Liver (tissue), 9 donors: ENCODE data around the gene HOXA3. TPM values are rescaled to one million over a fixed set of nuclear protein-coding genes. Genes with fewer than 3 reads are reported as not detected.

Source experiments
- DNase-seq: peaks from one replicate; pipeline ENCODE4 v3.0.0-alpha.2; 2017; ENCODE audit warnings: low spot score
- H3K27ac ChIP-seq, 2 donors: one replicate each; pipeline ENCODE4 v1.7.0; 2013; ENCODE audit warnings: inconsistent platforms in 2 of 2, low read length in 2 of 2, control low read depth in 1 of 2, low read depth in 1 of 2, mild to moderate bottlenecking in 1 of 2
- H3K27me3 ChIP-seq, 4 donors: one replicate each; pipeline versions ENCODE4 v1.6.1 to v1.7.0; 2013; ENCODE audit warnings: low read length in 3 of 4, inconsistent platforms in 1 of 4, mild to moderate bottlenecking in 1 of 4, moderate library complexity in 1 of 4; ENCODE audit not compliant: control insufficient read depth in 4 of 4, insufficient read depth in 4 of 4
- H3K36me3 ChIP-seq, 4 donors: one replicate each; pipeline versions ENCODE4 v1.6.1 to v1.7.0; 2013; ENCODE audit warnings: low read length in 3 of 4, mild to moderate bottlenecking in 3 of 4, low read depth in 1 of 4, moderate library complexity in 1 of 4; ENCODE audit not compliant: control insufficient read depth in 4 of 4, insufficient read depth in 3 of 4
- H3K4me1 ChIP-seq, 4 donors: one replicate each; pipeline versions ENCODE4 v1.6.1 to v1.7.0; 2013; ENCODE audit warnings: low read length in 3 of 4, mild to moderate bottlenecking in 3 of 4, moderate library complexity in 1 of 4; ENCODE audit not compliant: control insufficient read depth in 4 of 4, insufficient read depth in 4 of 4
- H3K4me3 ChIP-seq, 3 donors: one replicate each; pipeline versions ENCODE4 v1.6.1 to v1.7.0; 2013; ENCODE audit warnings: low read length in 3 of 3, control low read depth in 1 of 3, low read depth in 1 of 3, mild to moderate bottlenecking in 1 of 3
- H3K9ac ChIP-seq, 2 donors: one replicate each; pipeline ENCODE4 v1.7.0; 2013; ENCODE audit warnings: low read length in 2 of 2, mild to moderate bottlenecking in 2 of 2, moderate library complexity in 2 of 2, control low read depth in 1 of 2, low read depth in 1 of 2
- H3K9me3 ChIP-seq, 4 donors: one replicate each; pipeline versions ENCODE4 v1.6.1 to v1.7.0; 2013; ENCODE audit warnings: low read length in 3 of 4; ENCODE audit not compliant: control insufficient read depth in 4 of 4
- ATF3 ChIP-seq: IDR thresholded peaks from 2 replicates; pipeline ENCODE4 v1.6.1; 2016; ENCODE audit warnings: antibody characterized with exemption
- CTCF ChIP-seq: fragments of 150-350 bp; IDR thresholded peaks from 2 replicates; pipeline ENCODE4 v1.5.1; 2017; ENCODE audit warnings: improper control_type of control experiment, low read depth, low read length; ENCODE audit not compliant: missing input control
- EGR1 ChIP-seq, 2 donors: IDR thresholded peaks; 2 replicates each; pipeline ENCODE4 v1.6.1; 2016 to 2018; ENCODE audit warnings: antibody characterized with exemption in 2 of 2, low read depth in 2 of 2
- FOXA1 ChIP-seq: IDR thresholded peaks from 2 replicates; pipeline ENCODE4 v1.6.1; 2016; ENCODE audit warnings: antibody characterized with exemption
- FOXA2 ChIP-seq: IDR thresholded peaks from 2 replicates; pipeline ENCODE4 v1.6.1; 2016; ENCODE audit warnings: antibody characterized with exemption
- GABPA ChIP-seq, 2 donors: IDR thresholded peaks in 1 of 2; conservative IDR thresholded peaks in 1 of 2; 2 replicates each; pipeline ENCODE4 v1.6.1; 2016; ENCODE audit warnings: antibody characterized with exemption in 2 of 2, mild to moderate bottlenecking in 1 of 2, moderate library complexity in 1 of 2
- HNF4A ChIP-seq, 2 donors: conservative IDR thresholded peaks; 2 replicates each; pipeline ENCODE4 v1.6.1; 2016; ENCODE audit warnings: antibody characterized with exemption in 2 of 2, mild to moderate bottlenecking in 2 of 2
- HNF4G ChIP-seq: IDR thresholded peaks from 2 replicates; pipeline ENCODE4 v1.6.1; 2016; ENCODE audit warnings: antibody characterized with exemption
- JUND ChIP-seq, 2 donors: IDR thresholded peaks; 2 replicates each; pipeline ENCODE4 v1.6.1; 2016; ENCODE audit warnings: antibody characterized with exemption in 2 of 2
- MAX ChIP-seq: IDR thresholded peaks from 2 replicates; pipeline ENCODE4 v1.6.1; 2016; ENCODE audit warnings: antibody characterized with exemption
- NR2F2 ChIP-seq: IDR thresholded peaks from 2 replicates; pipeline ENCODE4 v1.6.1; 2016; ENCODE audit warnings: antibody characterized with exemption
- RAD21 ChIP-seq, 2 donors: IDR thresholded peaks; 2 replicates each; pipeline ENCODE4 v1.6.1; 2016; ENCODE audit warnings: antibody characterized with exemption in 2 of 2, mild to moderate bottlenecking in 2 of 2
- REST ChIP-seq: IDR thresholded peaks from 2 replicates; pipeline ENCODE4 v1.6.1; 2016; ENCODE audit warnings: antibody characterized with exemption, mild to moderate bottlenecking
- RXRA ChIP-seq, 2 donors: IDR thresholded peaks; 2 replicates each; pipeline ENCODE4 v1.6.1; 2017 to 2018; ENCODE audit warnings: antibody characterized with exemption in 2 of 2, mild to moderate bottlenecking in 1 of 2
- SP1 ChIP-seq: IDR thresholded peaks from 2 replicates; pipeline ENCODE4 v1.6.1; 2018; ENCODE audit warnings: antibody characterized with exemption, mild to moderate bottlenecking
- TAF1 ChIP-seq: conservative IDR thresholded peaks from 2 replicates; pipeline ENCODE4 v1.6.1; 2016; ENCODE audit warnings: antibody characterized with exemption, mild to moderate bottlenecking
- YY1 ChIP-seq: IDR thresholded peaks from 2 replicates; pipeline ENCODE4 v1.6.1; 2016; ENCODE audit warnings: antibody characterized with exemption, mild to moderate bottlenecking
- ZBTB33 ChIP-seq: IDR thresholded peaks from 2 replicates; pipeline ENCODE4 v1.6.1; 2016; ENCODE audit warnings: antibody characterized with exemption
- WGBS: extraction: QIAGEN DNeasy Blood & Tissue Kit; methylation state at CpG from one replicate; pipeline ENCODE4 v1.1.7; 2013; 5-methylcytosine and 5-hydroxymethylcytosine counted together
- polyA plus RNA-seq, 2 donors: library from polyadenylated mRNA; stranded (reverse) in 1 of 2; unstranded in 1 of 2; fragments of 200-250 nt in 1 of 2; fragments of >200 nt in 1 of 2; fragmentation: Nextera tagmentation in 1 of 2; extraction: Ambion mirVana in 1 of 2; gene quantifications; one replicate each; pipeline versions ENCODE4 v1.2.1 to v1.2.3, GENCODE V29; 2013 to 2015
- total RNA-seq, 2 donors: library from RNA; depleted of rRNA; stranded (reverse); fragments of >200 nt; gene quantifications; one replicate each; pipeline ENCODE4 v1.2.3, GENCODE V29; 2014
- donor health status: healthy.
- donor health status: healthy.
- donor health status: healthy.
- donor health status: healthy.
- donor health status: healthy.

Gene HOXA3
- total and polyA plus RNA-seq, 4 donors, result 0.11 to 0.28 (median 0.20) TPM

- TF ChIP-seq CTCF, result no peak
Observed at GRCh38 chr7:27161721-27162560, 9.6 kb upstream of the HOXA3 start (continued).

GRCh38 chr7:27161214-27161720 lies 8.9 kb upstream of the HOXA3 start:
- Histone ChIP-seq H3K9ac (no peak overlapping the region), H3K4me3 (peak overlapping the region; percentile 47 to 72 (median 71))

More at GRCh38 chr7:27161214-27161720, 8.9 kb upstream of the HOXA3 start:
- Histone ChIP-seq H3K9me3 (peaks cover 0 to 10% (median 0%) of the 10 kb centered on the region in 4 donors), H3K27me3 (peaks cover 9 to 51% (median 19%) of the 10 kb centered on the region in 4 donors), H3K4me1 (peaks cover 9 to 24% (median 10%) of the 10 kb centered on the region in 4 donors), H3K36me3 (no peaks in the 10 kb centered on the region), H3K27ac (no peak overlapping the region)
- no peak for TF ChIP-seq CTCF
- TF ChIP-seq RXRA (IDR thresholded peaks at IDR 0.05), result no peak
- no peak for TF ChIP-seq HNF4G
- no peak for TF ChIP-seq ZBTB33
- TF ChIP-seq HNF4A (conservative IDR thresholded peaks at IDR 0.05), result no peak
- no peak for TF ChIP-seq ATF3
- no peak for TF ChIP-seq TAF1
- TF ChIP-seq GABPA (IDR thresholded peaks at IDR 0.05 in 1 of 2, conservative IDR thresholded peaks at IDR 0.05 in 1 of 2), result no peak
- no peak for TF ChIP-seq NR2F2
- TF ChIP-seq MAX, result no peak
- TF ChIP-seq SP1, result no peak
- TF ChIP-seq REST, result no peak
- no peak for TF ChIP-seq JUND (IDR thresholded peaks at IDR 0.05)
- TF ChIP-seq RAD21 (IDR thresholded peaks at IDR 0.05), result no peak
- no peak for TF ChIP-seq EGR1 (IDR thresholded peaks at IDR 0.05; ENCODE audit: low read depth in 2 of 2)
- no peak for TF ChIP-seq FOXA1
- TF ChIP-seq FOXA2, result no peak
- TF ChIP-seq YY1, result no peak
- no peak for DNase-seq
- 5% methylated on average over 27 of the region's 27 CpGs for WGBS
